Gastrocnemius medialis (tissue), 4 donors: ENCODE results near the gene MOXD1. TPM values are rescaled to one million over a fixed set of nuclear protein-coding genes. Genes with fewer than 3 reads are reported as not detected.

ENCODE experiments used
- ATAC-seq, 2 donors: fragments of 150-250 bp; one replicate each; pipeline ENCODE4 v1.9.1; 2016
- DNase-seq, 2 donors: peaks; one replicate each; pipeline ENCODE4 v3.0.0-alpha.2; 2019
- H3K27ac ChIP-seq, 4 donors: fragments of 200-600 bp; sonication (generic); 1 replicate in 1 of 4; 2 replicates in 3 of 4; pipeline ENCODE4 v1.5.1; 2016 to 2018; ENCODE audit warnings: mild to moderate bottlenecking in 2 of 4, moderate library complexity in 1 of 4
- H3K27me3 ChIP-seq, 3 donors: fragments of 200-600 bp; sonication (generic) in 2 of 3; 1 replicate in 1 of 3; 2 replicates in 2 of 3; pipeline versions ENCODE4 v1.5.1 to v1.6.0; 2016 to 2019; ENCODE audit warnings: mild to moderate bottlenecking in 1 of 3, moderate library complexity in 1 of 3
- H3K36me3 ChIP-seq, 2 donors: fragments of 200-600 bp; sonication (generic) in 1 of 2; one replicate each; pipeline ENCODE4 v1.5.1; 2017 to 2018
- H3K4me1 ChIP-seq, 2 donors: fragments of 200-600 bp; sonication (generic) in 1 of 2; one replicate each; pipeline ENCODE4 v1.5.1; 2016 to 2017; ENCODE audit warnings: mild to moderate bottlenecking in 2 of 2
- H3K4me3 ChIP-seq, 4 donors: fragments of 200-600 bp; sonication (generic) in 3 of 4; 1 replicate in 1 of 4; 2 replicates in 3 of 4; pipeline ENCODE4 v1.5.1; 2016 to 2019; ENCODE audit warnings: mild to moderate bottlenecking in 2 of 4
- H3K9me3 ChIP-seq, 3 donors: fragments of 200-600 bp; sonication (generic) in 2 of 3; 1 replicate in 1 of 3; 2 replicates in 2 of 3; pipeline ENCODE4 v1.5.1; 2016 to 2019
- CTCF ChIP-seq, 5 experiments: fragments of 450-650 bp in 3 of 5; fragments of 200-600 bp in 2 of 5; sonication (generic) in 2 of 5; IDR thresholded peaks in 4 of 5; conservative IDR thresholded peaks in 1 of 5; 1 replicate in 4 of 5; 2 replicates in 1 of 5; pipeline ENCODE4 v1.5.1; 2016 to 2019; ENCODE audit warnings: antibody characterized with exemption in 5 of 5, mild to moderate bottlenecking in 3 of 5, moderate library complexity in 3 of 5
- POLR2A ChIP-seq, 2 donors: fragments of 450-650 bp; IDR thresholded peaks; one replicate each; pipeline ENCODE4 v1.6.1; 2017; ENCODE audit warnings: antibody characterized with exemption in 2 of 2, mild to moderate bottlenecking in 2 of 2, moderate library complexity in 2 of 2
- in situ Hi-C, 4 donors: fragments of 200-750 bp; cut with MboI; loops; one replicate each; pipeline versions ENCODE4 v1.15.0 to v1.8.0; 2017; ENCODE audit warnings: low sequenced_read_pairs in 4 of 4
- intact Hi-C: fragments of 100-400 bp; cut with DNase I; formaldehyde crosslinking; loops from one replicate; pipeline ENCODE4 v1.15.1; 2023; ENCODE audit warnings: low total_unique reads
- total RNA-seq, 4 donors: library from RNA; depleted of rRNA; stranded (reverse); fragments of >200 nt; gene quantifications; one replicate each; pipeline versions ENCODE4 v1.1.0 to v1.2.3, GENCODE V29; 2016

The MOXD1 gene
- total RNA-seq, 4 donors from 2014 or later: 0.62 to 0.69 (median 0.66) TPM; not detected in 1

- no peaks in the 10 kb centered on the region for H3K36me3 ChIP-seq
- H3K4me1 ChIP-seq: no peaks in the 10 kb centered on the region
- H3K27ac ChIP-seq: no peak overlapping the region
- H3K4me3 ChIP-seq: no peak overlapping the region
- H3K9me3 ChIP-seq: no peaks in the 10 kb centered on the region
- ATAC-seq (no peak), DNase-seq (no peak)
- in situ Hi-C loops: no loop called here
- H3K27me3 ChIP-seq: no peaks in the 10 kb centered on the region
- intact Hi-C loops: no loop called here
- TF ChIP-seq POLR2A (IDR thresholded peaks at IDR 0.05) (no peak), CTCF (IDR thresholded peaks at IDR 0.05 in 4 of 5, conservative IDR thresholded peaks at IDR 0.05 in 1 of 5) (no peak)
These were observed 20.8 kb downstream of the MOXD1 start for GRCh38 chr6:132380358-132381029.

GRCh38 chr6:132369526-132369925, 31.7 kb downstream of the MOXD1 start:
- Histone ChIP-seq H3K27me3 (no peaks in the 10 kb centered on the region), H3K9me3 (no peaks in the 10 kb centered on the region), H3K4me3 (no peak overlapping the region), H3K36me3 (no peaks in the 10 kb centered on the region), H3K4me1 (no peaks in the 10 kb centered on the region), H3K27ac (no peak overlapping the region)
- ATAC-seq (no peak), DNase-seq (no peak)
- intact Hi-C loops: no loop called here
- TF ChIP-seq POLR2A (IDR thresholded peaks at IDR 0.05): no peak
- TF ChIP-seq CTCF (IDR thresholded peaks at IDR 0.05 in 4 of 5, conservative IDR thresholded peaks at IDR 0.05 in 1 of 5): no peak
- in situ Hi-C loops: no loop called here

- Histone ChIP-seq H3K4me3 (no peak overlapping the region), H3K9me3 (no peaks in the 10 kb centered on the region), H3K27me3 (no peaks in the 10 kb centered on the region), H3K27ac (no peak overlapping the region), H3K4me1 (no peaks in the 10 kb centered on the region), H3K36me3 (no peaks in the 10 kb centered on the region)
- TF ChIP-seq POLR2A (IDR thresholded peaks at IDR 0.05) (no peak), CTCF (IDR thresholded peaks at IDR 0.05 in 4 of 5, conservative IDR thresholded peaks at IDR 0.05 in 1 of 5) (no peak)
- intact Hi-C loops (no loop called here), in situ Hi-C loops (no loop called here)
- DNase-seq (no peak), ATAC-seq (no peak)
These were observed 32.3 kb downstream of the MOXD1 start for GRCh38 chr6:132368916-132369481.

DNA sequence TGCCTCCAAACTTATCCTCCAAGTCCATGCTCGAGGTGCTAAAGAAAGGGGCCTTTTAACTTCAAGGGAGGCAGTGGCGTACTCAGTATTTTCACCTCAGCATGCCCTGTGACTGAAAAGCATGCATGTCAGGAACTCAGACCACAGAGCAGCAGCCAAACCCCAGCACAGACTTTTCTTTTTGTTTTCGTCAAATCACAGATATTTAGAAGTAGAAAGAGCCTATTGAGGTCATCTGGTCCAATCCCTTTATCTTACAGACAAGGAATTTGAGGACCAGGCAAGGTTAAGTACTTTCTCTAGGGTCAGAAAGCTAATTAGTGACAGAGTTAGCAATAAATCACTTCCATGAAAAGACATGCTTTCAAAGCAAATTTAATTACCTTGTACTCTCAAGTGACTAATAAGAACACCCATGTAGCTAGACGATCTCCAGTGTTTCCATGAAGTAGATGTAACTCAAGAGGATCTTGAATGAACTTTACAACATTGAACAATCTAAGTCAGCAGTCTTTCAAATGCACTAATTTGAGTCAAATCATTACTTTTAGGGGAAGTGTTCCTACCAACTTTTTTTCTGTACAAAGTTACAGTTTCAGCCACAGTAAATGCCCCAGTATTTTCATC, 35.9 kb downstream of the MOXD1 start:
- in situ Hi-C loops: no loop called here
- intact Hi-C loops: no loop called here
- H3K4me3 ChIP-seq: no peak overlapping the region
- H3K27ac ChIP-seq: no peak overlapping the region
- no peaks in the 10 kb centered on the region for H3K27me3 ChIP-seq
- H3K36me3 ChIP-seq: no peaks in the 10 kb centered on the region
- H3K9me3 ChIP-seq: no peaks in the 10 kb centered on the region
- no peaks in the 10 kb centered on the region for H3K4me1 ChIP-seq
- TF ChIP-seq CTCF (IDR thresholded peaks at IDR 0.05 in 4 of 5, conservative IDR thresholded peaks at IDR 0.05 in 1 of 5) (no peak), POLR2A (IDR thresholded peaks at IDR 0.05) (no peak)
- DNase-seq (no peak), ATAC-seq (no peak)
